Adrenal gland (tissue), 5 donors: Measurements from ENCODE around the gene KYAT1.

Experiments used
- CTCF ChIP-seq, 6 experiments: fragments of 450-650 bp in 4 of 6; fragments of 200-600 bp in 2 of 6; sonication (generic) in 1 of 6; IDR thresholded peaks; 1 replicate in 5 of 6; 2 replicates in 1 of 6; pipeline versions ENCODE4 v1.5.1 to v1.8.0; 2016 to 2021; ENCODE audit warnings: antibody characterized with exemption in 6 of 6, mild to moderate bottlenecking in 2 of 6, moderate library complexity in 1 of 6
- POLR2A ChIP-seq, 2 donors: fragments of 450-650 bp; IDR thresholded peaks; one replicate each; pipeline ENCODE4 v1.6.1; 2017; ENCODE audit warnings: antibody characterized with exemption in 2 of 2, mild to moderate bottlenecking in 2 of 2, moderate library complexity in 1 of 2
- donor health status: DM: no; HTN: no; CAD: no.

GRCh38 chr9:128917151-128917849 lies 35.5 kb upstream of the KYAT1 start:
- TF ChIP-seq CTCF (IDR thresholded peaks at IDR 0.05) = no peak
- TF ChIP-seq POLR2A (IDR thresholded peaks at IDR 0.05) = peak in 1 of 2 donors; percentile 25
